Osteoblast (primary cell): ENCODE measurements around the gene TMEM248. TPM values are rescaled to one million over a fixed set of nuclear protein-coding genes. Genes with fewer than 3 reads are reported as not detected.
"Not testable (repeated sequence)": the region's sequence is repeated elsewhere in the genome, so short reads cannot be mapped to it uniquely, and the experiment has no call there.

Experiments used
- DNase-seq: peaks from one replicate; pipeline ENCODE4 v3.0.0; 2011; ENCODE audit warnings: low spot score, mixed read lengths; ENCODE audit not compliant: insufficient read length; ENCODE audit errors: missing footprints
- H2AFZ ChIP-seq: 2 replicates; pipeline ENCODE4 v1.6.0; 2011; ENCODE audit warnings: mild to moderate bottlenecking, low read length
- H3K27ac ChIP-seq: 2 replicates; pipeline ENCODE4 v1.5.1; 2011; ENCODE audit warnings: mild to moderate bottlenecking, low read depth, low read length, moderate library complexity
- H3K27me3 ChIP-seq: 2 replicates; pipeline ENCODE4 v1.6.0; 2012; ENCODE audit warnings: mild to moderate bottlenecking, control low read depth, inconsistent platforms, low read length, moderate library complexity; ENCODE audit not compliant: insufficient read depth
- H3K36me3 ChIP-seq: 2 replicates; pipeline ENCODE4 v1.5.1; 2011; ENCODE audit warnings: mild to moderate bottlenecking, low read length, control low read depth, moderate library complexity; ENCODE audit not compliant: insufficient read depth
- H3K4me1 ChIP-seq: 2 replicates; pipeline ENCODE4 v1.5.1; 2011; ENCODE audit warnings: mild to moderate bottlenecking, low read length, control low read depth, moderate library complexity; ENCODE audit not compliant: insufficient read depth
- H3K4me2 ChIP-seq: 2 replicates; pipeline ENCODE4 v1.6.0; 2011; ENCODE audit warnings: mild to moderate bottlenecking, low read length; ENCODE audit not compliant: insufficient read depth
- H3K4me3 ChIP-seq: fragments of 200-600 bp; sonication (generic); 3 replicates; pipeline ENCODE4 v1.5.1; 2012; ENCODE audit warnings: mild to moderate bottlenecking, low read length, inconsistent platforms; ENCODE audit not compliant: insufficient read depth
- H3K79me2 ChIP-seq: 2 replicates; pipeline ENCODE4 v1.6.0; 2012; ENCODE audit warnings: mild to moderate bottlenecking, low read length, control low read depth, inconsistent platforms; ENCODE audit not compliant: insufficient read depth
- H3K9me3 ChIP-seq: 2 replicates; pipeline ENCODE4 v1.5.1; 2011; ENCODE audit warnings: low read depth, low read length, control low read depth
- H4K20me1 ChIP-seq: 2 replicates; pipeline ENCODE4 v1.6.0; 2012; ENCODE audit warnings: mild to moderate bottlenecking, low read length, control low read depth; ENCODE audit not compliant: insufficient read depth
- total RNA-seq: library from RNA; depleted of rRNA; stranded (reverse); fragments of >200 nt; gene quantifications from 2 replicates; pipeline ENCODE4 v1.2.3, GENCODE V29; 2012
- TF ChIP-seq, protein P1 (sequence below): IDR thresholded peaks from 2 replicates; pipeline ENCODE4 v1.5.1; 2011; ENCODE audit warnings: mild to moderate bottlenecking, low read depth, low read length, moderate library complexity; ENCODE audit errors: extremely low read depth

Gene TMEM248, protein sequence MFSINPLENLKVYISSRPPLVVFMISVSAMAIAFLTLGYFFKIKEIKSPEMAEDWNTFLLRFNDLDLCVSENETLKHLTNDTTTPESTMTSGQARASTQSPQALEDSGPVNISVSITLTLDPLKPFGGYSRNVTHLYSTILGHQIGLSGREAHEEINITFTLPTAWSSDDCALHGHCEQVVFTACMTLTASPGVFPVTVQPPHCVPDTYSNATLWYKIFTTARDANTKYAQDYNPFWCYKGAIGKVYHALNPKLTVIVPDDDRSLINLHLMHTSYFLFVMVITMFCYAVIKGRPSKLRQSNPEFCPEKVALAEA
- 118 and 131 TPM in 2 replicates for total RNA-seq

DNA sequence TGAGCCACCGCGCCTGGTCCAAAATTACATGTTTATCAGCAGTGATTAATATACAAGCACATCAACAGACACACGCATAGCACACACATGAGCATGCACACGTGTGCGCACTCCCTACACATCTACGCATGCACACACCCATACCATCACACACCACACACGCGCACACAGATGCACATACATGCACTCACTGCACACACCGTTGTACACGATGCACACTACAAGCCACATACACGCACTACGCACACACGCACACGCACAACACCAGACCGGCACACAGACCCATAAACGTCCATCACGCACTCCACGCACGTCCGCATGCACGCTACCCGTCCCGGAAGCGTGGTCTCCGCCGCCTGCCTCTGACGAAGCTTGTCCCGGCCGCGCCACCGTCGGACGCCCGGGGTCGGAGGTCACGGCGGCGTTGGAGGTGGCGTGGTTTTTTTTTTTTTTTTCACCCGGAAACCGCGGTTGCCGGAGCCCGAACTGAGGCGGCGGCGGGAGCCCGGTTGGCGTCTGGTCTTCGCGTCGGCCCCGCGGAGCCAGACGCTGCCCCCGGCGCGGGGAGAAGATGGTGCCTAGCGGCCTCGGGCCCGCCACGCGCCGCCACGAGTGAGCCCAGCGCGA is at the start of gene TMEM248:
TMEM248 (plus strand) TSS at position 457 of the 627 bp plus-strand sequence. CDS start 20,641 bp downstream, outside the sequence.
- peak within 1 kb of the TSS; percentile 82 for H3K27ac ChIP-seq
- peak within 1 kb of the TSS; percentile 82 for H3K4me3 ChIP-seq
- DNase-seq = peak; percentile 95
- H3K9me3 ChIP-seq = no peaks in the 10 kb centered on the region
- no peaks in the 10 kb centered on the region for H3K36me3 ChIP-seq
- no peaks in the 10 kb centered on the region for H3K27me3 ChIP-seq
- peak within 1 kb of the TSS; percentile 100 for H3K4me2 ChIP-seq
- TF ChIP-seq, protein P1, sequence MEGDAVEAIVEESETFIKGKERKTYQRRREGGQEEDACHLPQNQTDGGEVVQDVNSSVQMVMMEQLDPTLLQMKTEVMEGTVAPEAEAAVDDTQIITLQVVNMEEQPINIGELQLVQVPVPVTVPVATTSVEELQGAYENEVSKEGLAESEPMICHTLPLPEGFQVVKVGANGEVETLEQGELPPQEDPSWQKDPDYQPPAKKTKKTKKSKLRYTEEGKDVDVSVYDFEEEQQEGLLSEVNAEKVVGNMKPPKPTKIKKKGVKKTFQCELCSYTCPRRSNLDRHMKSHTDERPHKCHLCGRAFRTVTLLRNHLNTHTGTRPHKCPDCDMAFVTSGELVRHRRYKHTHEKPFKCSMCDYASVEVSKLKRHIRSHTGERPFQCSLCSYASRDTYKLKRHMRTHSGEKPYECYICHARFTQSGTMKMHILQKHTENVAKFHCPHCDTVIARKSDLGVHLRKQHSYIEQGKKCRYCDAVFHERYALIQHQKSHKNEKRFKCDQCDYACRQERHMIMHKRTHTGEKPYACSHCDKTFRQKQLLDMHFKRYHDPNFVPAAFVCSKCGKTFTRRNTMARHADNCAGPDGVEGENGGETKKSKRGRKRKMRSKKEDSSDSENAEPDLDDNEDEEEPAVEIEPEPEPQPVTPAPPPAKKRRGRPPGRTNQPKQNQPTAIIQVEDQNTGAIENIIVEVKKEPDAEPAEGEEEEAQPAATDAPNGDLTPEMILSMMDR = no peak
- peaks cover 15% of the 10 kb centered on the region for H3K4me1 ChIP-seq
- peak within 1 kb of the TSS; percentile 100 for H2AFZ ChIP-seq
- peaks cover 47% of the 10 kb centered on the region for H3K79me2 ChIP-seq
- H4K20me1 ChIP-seq = peaks cover 25% of the 10 kb centered on the region

DNA sequence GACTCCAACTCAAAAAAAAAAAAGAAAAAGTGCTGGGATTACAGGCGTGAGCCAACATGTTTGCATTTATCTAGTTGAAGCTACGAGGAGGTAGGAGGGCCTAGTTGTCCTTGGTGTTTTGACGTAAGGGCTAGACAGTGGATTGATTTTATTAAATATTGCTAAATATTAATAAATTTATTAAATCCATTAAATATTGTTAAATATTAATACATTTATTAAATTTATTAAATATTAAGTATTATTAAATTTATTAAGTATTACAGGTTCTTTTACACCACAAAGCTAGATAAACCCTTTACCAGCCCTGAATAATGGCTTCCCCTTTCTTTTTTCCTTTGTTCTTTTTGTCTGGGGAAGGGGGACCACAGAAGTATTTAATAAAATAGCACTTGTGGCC is 47.5 kb upstream of the TMEM248 start:
- Histone ChIP-seq H3K4me1 (no peaks in the 10 kb centered on the region), H3K4me2 (no peak overlapping the region), H3K4me3 (no peak overlapping the region), H2AFZ (no peak overlapping the region), H3K9me3 (no peaks in the 10 kb centered on the region), H3K27ac (no peak overlapping the region), H3K36me3 (no peaks in the 10 kb centered on the region), H3K27me3 (no peaks in the 10 kb centered on the region), H3K79me2 (no peaks in the 10 kb centered on the region), H4K20me1 (no peaks in the 10 kb centered on the region)
- TF ChIP-seq, protein P1 = no peak
- DNase-seq = no peak

DNA sequence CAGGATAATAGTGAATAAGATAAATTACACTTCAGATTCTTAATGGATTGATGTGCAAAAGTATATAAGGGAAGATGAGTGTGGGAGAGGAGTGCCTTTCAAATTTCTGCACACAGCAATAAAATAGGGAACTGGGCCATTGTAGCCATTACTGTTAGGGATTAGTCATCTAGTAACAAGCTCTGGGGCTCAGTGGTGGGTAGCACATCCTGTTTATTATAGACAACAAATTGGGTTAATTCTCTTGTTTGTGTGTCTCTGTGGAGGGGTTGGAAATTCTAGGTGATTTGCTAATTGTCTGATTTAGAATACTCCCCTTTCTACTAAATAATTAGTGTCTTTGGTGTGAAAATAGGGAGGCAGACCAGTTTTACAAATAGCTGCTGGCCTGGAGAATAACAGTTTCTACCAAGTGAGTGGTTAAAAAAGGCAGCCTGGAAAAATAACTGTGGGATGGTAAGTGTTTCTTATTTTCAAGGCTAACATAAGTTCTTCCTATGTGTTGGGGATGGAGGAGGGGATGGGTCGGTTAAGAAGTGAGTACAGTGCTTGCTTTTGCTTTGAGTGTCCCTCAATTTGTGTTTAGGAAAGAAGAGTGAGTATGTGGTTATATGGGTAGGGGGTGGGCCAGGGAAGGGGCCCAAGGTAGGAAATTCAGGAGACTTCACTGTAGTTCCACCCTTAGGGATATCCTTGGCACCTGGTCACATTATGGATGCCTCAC is 43.3 kb upstream of the TMEM248 start:
- Histone ChIP-seq H3K4me1 (no peaks in the 10 kb centered on the region), H3K4me3 (no peak overlapping the region), H3K27ac (no peak overlapping the region), H3K79me2 (no peaks in the 10 kb centered on the region), H3K27me3 (no peaks in the 10 kb centered on the region), H4K20me1 (no peaks in the 10 kb centered on the region), H3K4me2 (no peak overlapping the region), H3K9me3 (no peaks in the 10 kb centered on the region), H2AFZ (no peak overlapping the region), H3K36me3 (no peaks in the 10 kb centered on the region)
- TF ChIP-seq, protein P1 = no peak
- peak; percentile 66 for DNase-seq

DNA sequence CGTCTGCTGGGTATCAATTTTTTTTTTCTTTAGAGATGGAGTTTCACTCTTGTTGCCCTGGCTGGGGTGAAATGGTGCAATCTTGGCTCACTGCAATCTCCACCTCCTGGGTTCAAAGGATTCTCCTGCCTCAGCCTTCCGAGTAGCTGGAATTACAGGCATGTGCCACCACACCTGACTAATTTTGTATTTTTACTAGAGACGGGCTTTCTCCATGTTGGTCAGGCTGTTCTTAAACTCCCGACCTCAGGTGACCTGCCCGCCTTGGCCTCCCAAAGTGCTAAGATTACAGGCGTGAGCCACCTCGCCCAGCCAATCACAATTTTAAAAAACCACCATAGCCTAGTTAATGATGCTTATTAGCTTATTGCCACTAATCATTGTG is 42.7 kb upstream of the TMEM248 start:
- H3K27ac ChIP-seq, H3K9me3 ChIP-seq, DNase-seq, H4K20me1 ChIP-seq, H2AFZ ChIP-seq, H3K4me2 ChIP-seq, H3K4me3 ChIP-seq, H3K79me2 ChIP-seq, H3K4me1 ChIP-seq, H3K27me3 ChIP-seq, H3K36me3 ChIP-seq: not testable (repeated sequence)
